Vagina (tissue), 2 donors: ENCODE results near the gene SMIM35.

Source experiments
- POLR2A ChIP-seq, 2 donors: fragments of 450-650 bp; IDR thresholded peaks; one replicate each; pipeline ENCODE4 v1.6.1; 2017; ENCODE audit warnings: antibody characterized with exemption in 2 of 2, mild to moderate bottlenecking in 2 of 2, moderate library complexity in 2 of 2
- POLR2AphosphoS5 ChIP-seq, 2 donors: sonication (generic); formaldehyde crosslinking; IDR thresholded peaks; one replicate each; pipeline ENCODE4 v1.9.0; 2017; ENCODE audit warnings: antibody characterized with exemption in 2 of 2, mild to moderate bottlenecking in 2 of 2, low read depth in 1 of 2; ENCODE audit not compliant: insufficient read depth in 1 of 2

- TF ChIP-seq POLR2A (IDR thresholded peaks at IDR 0.05) (no peak), POLR2AphosphoS5 (IDR thresholded peaks at IDR 0.05; ENCODE audit: insufficient read depth in 1 of 2, low read depth in 1 of 2) (no peak)
Observed at GRCh38 chr11:117986981-117987574, 99.7 kb downstream of the SMIM35 start.
